CD4-positive, alpha-beta T cell treated with Interleukin-4 for 4 hours (primary cell): ENCODE data around the gene DUOXA1.
A peak's percentile ranks its signal among the peaks of the same experiment; 100 is the strongest.

Source experiments
- DNase-seq: peaks from one replicate; pipeline ENCODE4 v3.0.0-alpha.2; 2020

DUOXA1 gene

GRCh38 chr15:45130291-45131000, 767 bp upstream of the DUOXA1 start:
- no peak for DNase-seq

GRCh38 chr15:45128971-45129639, 574 bp downstream of the DUOXA1 start:
- DNase-seq, result no peak

GRCh38 chr15:45126535-45127158, 3.0 kb downstream of the DUOXA1 start:
- DNase-seq, result peak; percentile 55

- no peak for DNase-seq
Measured at GRCh38 chr15:45123397-45123796, 6.3 kb downstream of the DUOXA1 start.

- DNase-seq, result no peak
Measured at GRCh38 chr15:45122719-45123118, 7.0 kb downstream of the DUOXA1 start.

GRCh38 chr15:45121706-45122417, 7.8 kb downstream of the DUOXA1 start:
- DNase-seq, result no peak

GRCh38 chr15:45121020-45121419, 8.7 kb downstream of the DUOXA1 start:
- DNase-seq, result no peak

- no peak for DNase-seq
Measured at GRCh38 chr15:45120081-45120972, 9.4 kb downstream of the DUOXA1 start.

GRCh38 chr15:45118996-45119395, 10.7 kb downstream of the DUOXA1 start:
- DNase-seq, result no peak

- peak; percentile 80 for DNase-seq
Measured at GRCh38 chr15:45118131-45118588, 11.5 kb downstream of the DUOXA1 start.

- no peak for DNase-seq
Measured at GRCh38 chr15:45117308-45118130, 12.2 kb downstream of the DUOXA1 start.

GRCh38 chr15:45116482-45117307, 13.0 kb downstream of the DUOXA1 start:
- DNase-seq, result no peak

- DNase-seq, result no peak
Measured at GRCh38 chr15:45116006-45116481, 13.6 kb downstream of the DUOXA1 start.

GRCh38 chr15:45115312-45115820, 14.3 kb downstream of the DUOXA1 start:
- DNase-seq, result no peak

GRCh38 chr15:45114751-45115085, 15.0 kb downstream of the DUOXA1 start:
- no peak for DNase-seq

- DNase-seq, result no peak
Measured at GRCh38 chr15:45114076-45114750, 15.5 kb downstream of the DUOXA1 start, which contains the start of the genes DUOX2 and DUOXA2. Gene DUOX2 (minus strand): TSS chr15:45114172. CDS start chr15:45113411, 761 bp downstream. Gene DUOXA2 (plus strand): TSS chr15:45114326. CDS start chr15:45114606, 280 bp downstream.

- no peak for DNase-seq
Measured at GRCh38 chr15:45113380-45113990, 16.2 kb downstream of the DUOXA1 start.

GRCh38 chr15:45112591-45113379, 16.9 kb downstream of the DUOXA1 start:
- DNase-seq, result no peak
